ENCODE measurements around the gene FGFR1OP2. TPM values are rescaled to one million over a fixed set of nuclear protein-coding genes. Genes with fewer than 3 reads are reported as not detected.

Gene FGFR1OP2
- 25.1 to 30.9 TPM (median 26.4 TPM) in 5 replicates for total RNA-seq (2022; extraction: Qiagen RNA extraction)

GRCh38 chr12:26937863-26938700 is at the start of gene FGFR1OP2, which contains the start of gene INTS13:
Gene FGFR1OP2, plus strand, starts transcription at chr12:26938470. Its CDS starts 15,689 bp downstream, at chr12:26954159.
Gene INTS13, minus strand, starts transcription at chr12:26937981. Its CDS starts 1,178 bp downstream, at chr12:26936803.

GRCh38 chr12:27014085-27014858 is 76.0 kb downstream of the FGFR1OP2 start, which contains the start of gene TM7SF3:
Gene TM7SF3, minus strand, starts transcription at chr12:27014384. Its CDS starts 216 bp downstream, at chr12:27014168.

Other genes starting within 250 kb of the FGFR1OP2 start
- 1.3 to 3.0 TPM (median 2.2 TPM) in 5 replicates for gene ITPR2, start 105.3 kb upstream of the FGFR1OP2 start, total RNA-seq (2022; extraction: Qiagen RNA extraction)
- gene INTS13, start 489 bp upstream of the FGFR1OP2 start, total RNA-seq (2022; extraction: Qiagen RNA extraction): 19.1 to 26.9 TPM (median 22.5 TPM) in 5 replicates
- 72.0 to 74.5 TPM (median 72.9 TPM) in 5 replicates for gene TM7SF3, start 75.9 kb downstream of the FGFR1OP2 start, total RNA-seq (2022; extraction: Qiagen RNA extraction)
- 23.1 to 32.2 TPM (median 27.0 TPM) in 5 replicates for gene MED21, start 84.1 kb downstream of the FGFR1OP2 start, total RNA-seq (2022; extraction: Qiagen RNA extraction)
- not detected in 5 replicates for gene C12orf71, start 144.1 kb downstream of the FGFR1OP2 start, total RNA-seq (2022; extraction: Qiagen RNA extraction)

Measured in A549 treated with AZD2906 at 1 μM for 4 hours (cell line).